ENCODE results near the gene CDH23. TPM values are rescaled to one million over a fixed set of nuclear protein-coding genes. Genes with fewer than 3 reads are reported as not detected.

CDH23 gene
- total and polyA plus RNA-seq, 2 of the 8 experiments (the other 6 are each of a cell fraction or from before 2014, with no cell fraction given): 1.9 to 4.9 TPM

DNA sequence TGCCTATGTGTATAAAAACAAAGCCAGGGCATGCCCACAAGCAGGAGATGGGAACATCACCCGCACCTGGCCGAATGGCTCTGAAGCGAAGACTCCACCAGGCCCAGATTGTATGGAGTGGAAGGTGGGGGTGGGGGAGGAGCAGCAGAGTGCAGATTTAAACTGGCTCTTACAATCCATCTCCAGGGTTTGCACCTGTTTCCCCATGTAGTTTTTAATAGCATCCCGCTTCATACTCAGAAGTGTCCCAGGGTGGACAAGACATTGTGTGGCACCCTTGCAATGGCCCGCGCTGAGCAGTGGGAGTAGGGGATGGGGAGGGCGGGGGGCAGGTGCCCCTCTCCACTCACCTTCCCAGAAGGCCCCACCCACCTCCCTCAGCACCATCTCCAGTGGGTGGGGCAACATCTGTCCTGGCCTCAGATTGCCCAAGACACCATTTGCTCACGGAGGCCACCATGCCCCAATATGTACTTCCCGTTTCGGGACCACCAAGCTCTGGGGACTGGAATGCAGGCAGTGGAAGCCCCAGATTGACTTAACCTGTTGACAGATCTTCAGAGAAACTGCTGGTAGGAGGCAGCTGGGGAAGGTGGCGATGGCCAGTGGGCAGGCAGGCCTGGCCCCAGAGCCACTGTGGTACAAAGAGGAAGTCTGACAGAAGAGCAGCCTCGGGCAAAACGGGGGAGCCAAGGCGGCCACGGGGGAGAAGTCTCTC lies 353.6 kb downstream of the CDH23 start:
- 86% methylated on average over 14 of the region's 15 CpGs; no CpG with 5 or more reads in 1 of the 2 experiments for WGBS, 2 experiments (ENCODE audit: extremely low coverage in 1 of 2, insufficient coverage in 1 of 2, insufficient read length in 1 of 2, insufficient replicate concordance in 2 of 2, low coverage in 1 of 2, low lambda C conversion rate in 2 of 2, missing lambda C conversion rate in 1 of 2)
- FAIRE-seq: no peak
- no peak overlapping the region for H3K27ac ChIP-seq (ENCODE audit: low read depth, low read length)
- no peak overlapping the region for H3K23ac ChIP-seq (ENCODE audit: insufficient read length)
- no peaks in the 10 kb centered on the region for H4K20me1 ChIP-seq (replicated peaks in 1 of 2; ENCODE audit: control insufficient read depth in 1 of 2, insufficient read depth in 2 of 2, low read length in 2 of 2)
- no peaks in the 10 kb centered on the region for H3K36me3 ChIP-seq (ENCODE audit: control insufficient read depth in 2 of 4, insufficient read depth in 4 of 4, low read length in 3 of 4)
- no peak overlapping the region for H3K9ac ChIP-seq (replicated peaks in 1 of 4; ENCODE audit: extremely low read depth in 1 of 4, low read depth in 3 of 4, low read length in 3 of 4)
- H3K79me1 ChIP-seq (ENCODE audit: low read depth, low read length): no peaks in the 10 kb centered on the region
- H3K9me3 ChIP-seq (ENCODE audit: insufficient read depth in 2 of 2, low read depth in 1 of 2, low read length in 1 of 2): no peaks in the 10 kb centered on the region
- DNase-seq (ENCODE audit: low read depth in 1 of 2, low spot score in 2 of 2): no peak
- H3K4ac ChIP-seq (replicated peaks; ENCODE audit: insufficient read length, low read depth, low read length): no peak overlapping the region
- no peak overlapping the region for H2BK20ac ChIP-seq (ENCODE audit: low read length)
- no peaks in the 10 kb centered on the region; a peak in 2 of 7 replicates for H3K27me3 ChIP-seq (replicated peaks in 1 of 4; ENCODE audit: control insufficient read depth in 3 of 4, extremely low read depth in 1 of 4, insufficient read depth in 3 of 4, low read length in 3 of 4)
- H3K4me1 ChIP-seq (replicated peaks in 1 of 4; ENCODE audit: control insufficient read depth in 3 of 4, insufficient read depth in 4 of 4, low read length in 3 of 4): peaks cover 1 to 8% (median 4%) of the 10 kb centered on the region in 4 experiments; a peak in 5 of 7 replicates
- H3K23me2 ChIP-seq (ENCODE audit: low read depth, low read length): no peaks in the 10 kb centered on the region
- no peak overlapping the region for H2BK12ac ChIP-seq (ENCODE audit: low read depth, low read length)
- no peak overlapping the region for H2BK15ac ChIP-seq (ENCODE audit: low read length)
- no peak overlapping the region for H3K18ac ChIP-seq (ENCODE audit: extremely low read depth, low read length)
- CTCF ChIA-PET (ENCODE audit: partially characterized antibody): interaction anchor here (1.0 to 1.3 kb wide), 2 partner anchors 23 to 25 kb away, joined by 3 read pairs; partner anchors contain the start of gene VSIR
- H4K8ac ChIP-seq (ENCODE audit: extremely low read depth, insufficient read depth, low read length): no peak overlapping the region
- no peak overlapping the region for H2BK5ac ChIP-seq (ENCODE audit: low read depth, low read length)
- no peak overlapping the region for H4K5ac ChIP-seq (ENCODE audit: insufficient read length, low read depth, low read length)
- no peak overlapping the region for H2AK5ac ChIP-seq (ENCODE audit: low read depth, low read length)
- H3K4me3 ChIP-seq (ENCODE audit: extremely low read depth in 1 of 4, insufficient read depth in 2 of 4, low read depth in 3 of 4, low read length in 4 of 4): no peak overlapping the region
- no peak overlapping the region for H3K4me2 ChIP-seq (ENCODE audit: insufficient read depth in 1 of 2, low read depth in 2 of 2, low read length in 2 of 2)
- H2AFZ ChIP-seq (ENCODE audit: low read length): no peak overlapping the region
- H2BK120ac ChIP-seq (replicated peaks; ENCODE audit: low read depth, low read length): no peak overlapping the region
- no peaks in the 10 kb centered on the region for H3K79me2 ChIP-seq (ENCODE audit: control insufficient read depth in 1 of 2, insufficient read depth in 2 of 2, low read length in 2 of 2)
- H3K14ac ChIP-seq (ENCODE audit: insufficient read length): no peak overlapping the region
- H4K91ac ChIP-seq (replicated peaks; ENCODE audit: insufficient read length, low read length): no peak overlapping the region
- POLR2A ChIA-PET (ENCODE audit: partially characterized antibody): no interaction called here
- H3K56ac ChIP-seq (replicated peaks; ENCODE audit: insufficient read length, low read depth, low read length): no peak overlapping the region
- no peak for TF ChIP-seq FOSL1 (IDR thresholded peaks at IDR 0.05; ENCODE audit: insufficient read depth, low read depth, low read length)
- no peak for TF ChIP-seq HDAC6 (IDR thresholded peaks at IDR 0.05; ENCODE audit: low read depth, low read length)
- no peak for TF ChIP-seq POLR2AphosphoS5 (IDR thresholded peaks at IDR 0.05; ENCODE audit: low read depth, low read length)
- no peak for TF ChIP-seq SIRT6 (IDR thresholded peaks at IDR 0.05; ENCODE audit: low read length)
- TF ChIP-seq RAD21 (IDR thresholded peaks at IDR 0.05 in 1 of 2, conservative IDR thresholded peaks at IDR 0.05 in 1 of 2; ENCODE audit: low read depth in 2 of 2, low read length in 2 of 2): no peak
- no peak for TF ChIP-seq NANOG (IDR thresholded peaks at IDR 0.05; ENCODE audit: insufficient read depth, low read depth, low read length, poor library complexity, severe bottlenecking)
- no peak for TF ChIP-seq ASH2L (IDR thresholded peaks at IDR 0.05; ENCODE audit: low read length)
- TF ChIP-seq BACH1 (IDR thresholded peaks at IDR 0.05; ENCODE audit: low read length): no peak
- TF ChIP-seq, protein P1, sequence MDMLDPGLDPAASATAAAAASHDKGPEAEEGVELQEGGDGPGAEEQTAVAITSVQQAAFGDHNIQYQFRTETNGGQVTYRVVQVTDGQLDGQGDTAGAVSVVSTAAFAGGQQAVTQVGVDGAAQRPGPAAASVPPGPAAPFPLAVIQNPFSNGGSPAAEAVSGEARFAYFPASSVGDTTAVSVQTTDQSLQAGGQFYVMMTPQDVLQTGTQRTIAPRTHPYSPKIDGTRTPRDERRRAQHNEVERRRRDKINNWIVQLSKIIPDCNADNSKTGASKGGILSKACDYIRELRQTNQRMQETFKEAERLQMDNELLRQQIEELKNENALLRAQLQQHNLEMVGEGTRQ (IDR thresholded peaks at IDR 0.05; ENCODE audit: low read length): no peak
- no peak for TF ChIP-seq TAF1 (IDR thresholded peaks at IDR 0.05; ENCODE audit: low read depth, low read length)
- no peak for TF ChIP-seq TBP (IDR thresholded peaks at IDR 0.05; ENCODE audit: low read depth, low read length)
- TF ChIP-seq CBX8 (IDR thresholded peaks at IDR 0.05; ENCODE audit: borderline replicate concordance, low read depth, low read length): no peak
- TF ChIP-seq SIX5 (IDR thresholded peaks at IDR 0.05; ENCODE audit: low read depth, low read length): no peak
